ENCODE data around the gene FCN3. TPM values are rescaled to one million over a fixed set of nuclear protein-coding genes. Genes with fewer than 3 reads are reported as not detected.

The FCN3 gene
- total and polyA plus RNA-seq, 2 donors (not counting 1 experiment from before 2014, with no cell fraction given): not detected

- CTCF ChIA-PET: interaction anchor here (0.8 to 9.5 kb wide), 5 partner anchors 9 to 194 kb away, joined by 3 to 95 read pairs (median 26); partner anchors contain the start of gene AHDC1
Observed at GRCh38 chr1:27412502-27412901, 37.9 kb upstream of the FCN3 start.

More at GRCh38 chr1:27412502-27412901, 37.9 kb upstream of the FCN3 start:
- Histone ChIP-seq H4K20me1 (ENCODE audit: control insufficient read depth, insufficient read depth, low read length, poor library complexity, severe bottlenecking) (peaks cover 19% of the 10 kb centered on the region), H2AFZ (ENCODE audit: insufficient read depth, low read depth, low read length, poor library complexity, severe bottlenecking) (no peak overlapping the region), H3K4me2 (replicated peaks; ENCODE audit: low read depth, low read length, poor library complexity, severe bottlenecking) (no peak overlapping the region), H3K9me3 (ENCODE audit: control extremely low read depth in 1 of 3, control insufficient read depth in 2 of 3, insufficient read depth in 1 of 3, low read length in 2 of 3) (no peaks in the 10 kb centered on the region), H3K4me1 (ENCODE audit: control insufficient read depth in 2 of 2, insufficient read depth in 2 of 2, low read length in 2 of 2) (peaks cover 22 to 23% of the 10 kb centered on the region in 2 donors), H3K27me3 (replicated peaks in 1 of 4; ENCODE audit: control extremely low read depth in 1 of 4, control insufficient read depth in 3 of 4, insufficient read depth in 4 of 4, low read length in 3 of 4) (no peaks in the 10 kb centered on the region), H3K4me3 (ENCODE audit: control extremely low read depth in 1 of 5, extremely low read depth in 1 of 5, insufficient read depth in 1 of 5, low read depth in 2 of 5, low read length in 4 of 5) (no peak overlapping the region), H3K79me2 (ENCODE audit: control insufficient read depth, insufficient read depth, low read length) (peaks cover 19% of the 10 kb centered on the region), H3K36me3 (replicated peaks in 1 of 2; ENCODE audit: control extremely low read depth in 1 of 2, control insufficient read depth in 1 of 2, extremely low read depth in 1 of 2, insufficient read depth in 2 of 2, low read length in 1 of 2) (peaks cover 10 to 96% of the 10 kb centered on the region in 2 experiments), H3K9ac (ENCODE audit: low read length) (no peak overlapping the region), H3K27ac (ENCODE audit: low read length in 2 of 2) (no peak overlapping the region)
- Mint-ChIP-seq H3K4me1 (peaks cover 31% of the 10 kb centered on the region), H3K27ac (peak overlapping the region; percentile 15), H3K4me3 (no peak overlapping the region), H3K9me3 (ENCODE audit: insufficient read depth) (no peaks in the 10 kb centered on the region), H3K27me3 (no peaks in the 10 kb centered on the region)
- DNase-seq: no peak
- intact Hi-C loops (cut with micrococcal nuclease): no loop called here
- no peak for TF ChIP-seq EZH2 (IDR thresholded peaks at IDR 0.05; ENCODE audit: borderline replicate concordance, insufficient read depth, low read depth, low read length, poor library complexity, severe bottlenecking)
- no peak for TF ChIP-seq CTCF (IDR thresholded peaks at IDR 0.05)
- ATAC-seq (ENCODE audit: low read depth): no peak
- POLR2A ChIA-PET: no interaction called here
- 100% methylated on average over 1 of the region's 4 CpGs for WGBS (ENCODE audit: insufficient coverage)
